IPS-11a (cell line): Measurements from ENCODE around the gene RAB2B.
A peak's percentile ranks its signal among the peaks of the same experiment; 100 is the strongest.

Experiments used
- H3K4me3 ChIP-seq: one replicate; pipeline ENCODE4 v1.5.1; 2013; ENCODE audit warnings: low read depth, low read length, control low read depth

RAB2B gene

DNA sequence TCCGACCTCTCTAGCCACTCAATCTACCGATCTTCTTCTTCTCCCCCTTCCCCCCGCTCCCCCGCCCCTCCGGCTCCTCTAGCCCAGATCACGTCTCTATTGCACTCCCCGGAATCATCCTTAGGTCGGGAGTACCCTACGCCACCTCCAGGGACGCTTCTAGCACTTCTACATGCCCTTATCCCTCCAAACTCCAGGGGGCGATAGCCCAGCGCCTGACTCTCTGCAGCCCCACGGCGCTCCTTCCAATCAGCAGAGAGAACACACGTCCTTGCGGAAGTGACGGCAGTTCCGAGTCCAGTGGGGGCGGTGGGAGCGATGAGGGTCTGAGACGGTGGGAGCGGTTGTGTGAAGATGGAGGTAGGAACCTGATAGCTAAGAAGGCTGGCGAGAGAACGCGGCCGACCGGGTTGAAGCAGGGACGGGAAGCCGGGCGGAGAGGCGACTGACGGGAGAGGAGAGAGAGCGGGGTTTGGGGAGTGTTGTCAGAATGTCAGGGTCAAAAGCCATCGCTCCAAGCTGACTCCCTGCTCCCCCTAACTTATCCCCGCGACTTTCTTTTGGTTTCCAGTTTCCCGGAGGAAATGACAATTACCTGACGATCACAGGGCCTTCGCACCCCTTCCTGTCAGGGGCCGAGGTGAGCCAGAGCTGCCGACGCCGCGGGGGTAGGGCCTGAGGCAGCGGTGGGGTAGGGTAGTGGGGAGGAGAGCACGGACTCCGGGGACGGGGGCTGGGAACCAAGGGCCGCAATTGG is at the start of gene RAB2B, which contains the start of gene TOX4:
Gene RAB2B (minus strand): TSS at position 35 of the 757 bp plus-strand sequence. CDS start 87 bp downstream, outside the sequence.
Gene TOX4 (plus strand): TSS at position 271 of the 757 bp plus-strand sequence. CDS start 84 bp downstream, at position 355.
- peak within 1 kb of the TSS; percentile 98 for H3K4me3 ChIP-seq

DNA sequence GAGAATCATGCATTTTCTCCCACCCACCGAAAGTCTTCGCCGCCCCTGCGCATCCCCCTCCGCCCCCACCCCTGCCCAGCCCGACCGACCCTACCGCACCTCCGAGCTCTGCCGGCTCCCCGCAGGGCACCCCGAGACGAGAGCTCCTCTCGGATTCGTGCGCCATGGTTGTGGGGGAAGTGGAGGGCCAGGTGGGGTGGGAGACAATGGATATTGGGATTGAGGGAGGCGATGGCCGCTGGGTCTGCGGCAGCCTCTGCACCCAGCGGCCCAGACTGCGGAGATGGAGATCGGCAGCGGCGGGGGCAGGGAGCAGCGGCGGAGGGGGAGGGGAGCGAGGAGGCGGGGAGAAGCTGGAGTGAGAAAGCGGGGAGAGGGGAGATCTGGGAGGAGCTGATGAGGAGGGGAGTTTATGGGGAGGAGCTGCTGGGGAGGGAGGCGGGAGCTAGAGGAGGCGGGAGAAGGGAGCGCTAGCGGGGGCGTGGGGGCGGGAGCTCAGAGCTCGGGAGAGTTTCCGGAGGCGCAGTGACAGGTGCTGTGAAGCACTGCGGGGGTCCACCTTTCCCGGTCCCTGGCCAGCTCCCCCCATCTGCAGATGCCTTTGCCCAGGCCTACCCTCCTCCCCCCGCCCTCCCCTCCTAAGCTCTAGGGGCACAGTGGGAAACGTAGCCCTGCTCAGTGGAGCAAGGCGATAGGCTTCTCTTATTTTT is 49.4 kb upstream of the RAB2B start, which contains the start of gene SALL2:
Gene SALL2 (minus strand): TSS at position 385 of the 710 bp plus-strand sequence. CDS start 219 bp downstream, at position 166.
- H3K4me3 ChIP-seq, result peak within 1 kb of the TSS; percentile 58

DNA sequence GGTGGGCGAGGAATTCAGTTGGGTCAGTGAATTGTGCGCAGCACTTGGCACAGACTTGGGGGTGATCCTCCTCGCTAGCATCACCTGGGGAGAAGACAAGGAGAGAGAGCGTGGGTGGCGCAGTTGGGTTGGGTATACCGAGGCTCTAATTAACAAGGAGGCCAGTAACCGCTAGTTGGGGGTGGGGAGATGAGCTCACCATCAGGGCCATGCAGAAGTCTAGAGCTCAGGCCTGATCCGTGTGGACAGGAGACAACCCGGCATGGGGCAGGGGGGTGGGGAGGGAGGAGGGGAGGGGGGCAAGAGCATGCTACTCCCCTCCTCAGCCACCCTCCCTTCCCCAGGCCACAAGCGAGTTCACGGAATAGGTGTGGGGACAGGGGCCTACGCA is 48.8 kb upstream of the RAB2B start:
- H3K4me3 ChIP-seq, result peak overlapping the region; percentile 58

DNA sequence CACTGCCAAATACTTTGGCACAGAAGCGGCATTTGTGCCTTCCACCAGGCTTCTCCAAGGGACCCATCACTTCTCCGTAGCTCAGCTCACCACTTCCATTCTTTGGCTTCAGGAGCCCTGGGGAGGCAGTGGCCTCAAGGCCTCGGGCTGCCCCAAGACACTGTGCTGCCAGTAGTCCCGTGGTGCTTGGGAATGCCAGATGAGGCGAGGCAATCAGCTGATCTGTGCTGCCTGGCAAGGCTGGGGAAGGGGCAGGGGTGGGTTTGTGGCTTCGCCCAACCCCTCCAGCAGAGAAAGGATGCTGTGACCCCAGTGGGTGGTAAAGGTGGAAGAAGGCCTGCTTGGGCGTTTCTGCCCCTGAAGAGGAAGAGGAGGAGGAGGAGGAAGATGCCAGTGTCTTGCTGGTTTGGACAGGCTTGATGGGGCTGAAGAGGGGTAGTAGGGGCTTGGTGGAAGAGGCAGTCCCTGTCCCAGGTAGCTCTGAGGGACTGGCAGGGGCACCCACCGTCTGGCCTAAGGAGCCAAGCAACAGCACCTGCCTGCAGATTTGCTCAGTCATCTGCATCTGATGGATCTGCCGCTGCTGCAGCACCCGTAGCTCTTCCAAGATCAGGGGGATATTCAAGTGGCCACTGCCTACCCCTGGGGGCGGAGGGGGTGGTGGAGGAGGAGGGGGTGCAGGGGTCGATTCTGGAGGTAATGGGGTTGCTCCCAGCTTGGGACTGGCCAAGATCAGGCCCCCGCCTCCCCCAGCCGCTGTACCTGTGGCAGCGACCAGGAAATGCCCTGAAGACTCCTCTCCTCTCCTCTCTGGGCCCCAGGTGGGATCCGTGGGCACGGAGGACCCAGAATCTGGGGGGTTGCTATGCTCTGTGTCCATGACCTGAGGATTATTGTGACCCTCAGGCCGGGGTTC is 48.1 kb upstream of the RAB2B start:
- H3K4me3 ChIP-seq, result peak overlapping the region; percentile 28

DNA sequence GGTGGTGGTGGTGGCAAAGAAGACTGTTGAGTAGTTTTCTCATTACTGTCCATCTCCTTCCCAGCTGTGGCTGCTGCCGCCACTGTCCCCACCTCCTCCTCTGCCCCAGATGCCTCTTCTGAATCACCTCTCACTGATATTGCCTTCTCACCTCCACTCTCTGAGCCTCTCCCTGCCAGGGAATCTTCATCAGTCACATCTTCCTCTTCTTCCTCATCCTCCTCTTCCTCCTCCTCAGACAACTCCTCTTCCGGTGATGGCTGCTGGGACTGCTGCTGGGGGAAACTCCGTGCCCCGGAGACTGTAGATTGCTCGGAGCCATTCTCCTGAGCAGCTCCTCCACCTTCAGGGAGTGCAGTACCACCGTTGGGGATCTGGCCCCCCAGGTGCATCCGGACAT is 46.4 kb upstream of the RAB2B start:
- H3K4me3 ChIP-seq, result no peak overlapping the region

DNA sequence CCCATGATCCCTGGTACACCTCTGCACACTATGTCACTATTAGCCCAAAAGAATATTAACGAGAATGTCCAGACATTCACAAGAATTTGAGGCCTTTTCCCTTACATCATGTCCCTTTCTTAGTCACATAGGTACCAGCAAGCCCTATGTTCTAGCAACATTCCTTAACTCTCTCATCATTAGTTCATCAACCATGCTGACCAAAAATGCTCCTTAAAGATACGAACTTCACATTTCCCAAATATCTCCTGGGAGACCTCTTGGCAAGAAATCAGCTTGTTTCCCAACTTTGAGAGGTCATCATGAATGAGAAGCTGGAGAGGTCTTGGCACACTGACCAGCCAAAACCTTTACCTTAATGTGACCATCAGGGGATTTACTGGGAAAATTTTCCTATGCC is 44.7 kb upstream of the RAB2B start:
- no peak overlapping the region for H3K4me3 ChIP-seq

DNA sequence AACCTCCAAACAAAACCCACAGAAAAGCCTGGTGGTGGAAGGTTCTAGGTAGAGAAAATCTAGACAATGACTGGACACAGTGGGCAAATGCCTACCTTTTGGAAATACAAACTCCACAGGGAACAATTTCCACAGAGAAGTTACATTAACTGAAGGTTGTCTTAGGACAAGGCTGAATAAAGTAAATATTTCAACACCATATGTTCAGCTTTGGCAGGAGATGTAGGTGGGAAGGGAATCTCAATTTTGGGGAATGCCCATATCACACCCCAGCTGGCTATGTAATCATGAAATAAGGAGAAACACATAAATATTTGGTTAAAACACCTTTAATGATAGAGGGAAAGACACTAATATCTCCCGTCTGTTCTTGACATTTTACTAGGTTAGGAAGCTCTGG is 44.0 kb upstream of the RAB2B start:
- H3K4me3 ChIP-seq, result no peak overlapping the region

DNA sequence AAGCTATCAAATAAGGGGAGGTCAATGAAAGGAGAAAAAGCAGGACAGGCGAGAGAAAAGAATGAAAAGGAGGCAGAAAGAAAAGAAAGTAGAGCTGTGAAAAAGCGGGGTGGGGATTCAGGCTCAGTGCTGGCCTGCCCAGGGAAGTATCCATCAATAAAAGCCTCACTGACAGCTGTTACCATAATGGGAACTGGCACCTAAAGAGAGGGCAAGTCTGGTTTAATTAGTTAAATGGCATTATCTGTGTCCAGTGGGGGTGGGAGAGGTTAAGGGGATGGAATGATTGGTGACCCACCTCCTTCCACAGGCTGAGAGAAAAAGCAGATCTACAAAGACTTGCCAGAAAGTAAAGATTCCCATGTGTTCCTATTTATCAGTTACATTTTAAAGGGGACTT is 42.0 kb upstream of the RAB2B start:
- no peak overlapping the region for H3K4me3 ChIP-seq

DNA sequence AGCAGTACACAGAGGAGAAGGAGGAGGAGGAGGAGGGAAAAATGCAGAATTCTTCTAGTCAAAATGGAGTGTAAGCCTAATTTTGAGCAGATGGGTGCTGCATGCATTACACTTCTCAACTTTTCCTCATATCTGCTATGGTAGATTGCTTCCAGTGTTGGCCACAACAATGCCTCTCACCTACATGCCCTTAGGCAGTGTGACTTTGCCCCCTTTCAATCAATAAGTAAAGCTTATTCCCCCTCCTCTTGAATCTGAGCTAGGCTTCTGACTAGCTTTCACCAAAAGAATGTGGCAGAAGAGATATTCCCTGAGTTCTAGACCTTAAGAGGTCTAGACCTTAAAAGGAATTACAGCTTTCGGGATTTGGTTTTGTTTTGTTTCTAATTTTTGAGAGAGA is 37.6 kb upstream of the RAB2B start:
- no peak overlapping the region for H3K4me3 ChIP-seq

DNA sequence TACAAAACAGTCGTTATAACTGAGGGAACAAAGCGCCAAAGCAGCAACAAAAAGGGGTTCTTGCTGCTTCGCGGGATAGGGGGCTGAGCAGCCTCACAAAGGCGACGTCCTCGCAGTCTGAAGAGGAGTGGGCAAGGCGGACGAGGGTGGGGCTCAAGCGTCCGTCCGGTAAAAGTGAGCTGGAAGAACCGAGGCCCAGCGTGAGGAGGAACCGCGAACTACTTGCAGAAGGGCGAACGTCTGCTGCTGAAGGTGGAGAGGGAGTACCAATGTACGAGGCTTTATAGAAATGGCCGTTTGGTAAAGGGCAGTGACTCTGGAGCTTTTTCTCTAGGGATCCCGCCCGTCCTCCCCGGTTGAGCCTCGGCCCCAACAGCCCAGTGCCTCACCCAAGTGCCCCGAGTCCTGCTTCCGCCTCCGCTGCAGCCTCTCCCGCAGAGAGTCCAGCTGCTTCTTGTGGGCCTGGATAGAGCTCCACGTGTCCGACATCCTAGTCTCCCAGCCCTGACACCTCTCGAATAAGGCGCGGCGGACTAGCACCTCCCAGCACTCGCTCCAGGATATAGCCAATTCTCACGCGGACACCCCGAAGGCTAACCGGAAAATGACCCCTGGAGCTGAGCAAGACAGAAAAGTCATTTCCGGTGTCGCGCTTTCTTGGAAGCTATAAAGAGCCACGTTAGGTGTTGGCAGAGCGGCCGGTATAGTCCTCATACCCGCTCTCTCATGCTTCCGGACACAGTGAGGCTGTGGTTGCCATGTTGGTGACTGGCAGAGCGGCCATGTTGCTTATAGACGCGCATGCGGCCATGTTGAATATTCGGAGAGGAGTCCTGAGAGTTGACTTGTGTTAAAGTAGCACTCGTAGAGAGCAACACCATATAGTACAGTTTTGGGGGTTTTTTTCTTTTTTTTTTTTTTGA is 34.2 kb upstream of the RAB2B start, which contains the start of gene METTL3:
Gene METTL3 (minus strand): TSS at position 606 of the 923 bp plus-strand sequence. CDS start 117 bp downstream, at position 489.
- peak within 1 kb of the TSS; percentile 100 for H3K4me3 ChIP-seq

DNA sequence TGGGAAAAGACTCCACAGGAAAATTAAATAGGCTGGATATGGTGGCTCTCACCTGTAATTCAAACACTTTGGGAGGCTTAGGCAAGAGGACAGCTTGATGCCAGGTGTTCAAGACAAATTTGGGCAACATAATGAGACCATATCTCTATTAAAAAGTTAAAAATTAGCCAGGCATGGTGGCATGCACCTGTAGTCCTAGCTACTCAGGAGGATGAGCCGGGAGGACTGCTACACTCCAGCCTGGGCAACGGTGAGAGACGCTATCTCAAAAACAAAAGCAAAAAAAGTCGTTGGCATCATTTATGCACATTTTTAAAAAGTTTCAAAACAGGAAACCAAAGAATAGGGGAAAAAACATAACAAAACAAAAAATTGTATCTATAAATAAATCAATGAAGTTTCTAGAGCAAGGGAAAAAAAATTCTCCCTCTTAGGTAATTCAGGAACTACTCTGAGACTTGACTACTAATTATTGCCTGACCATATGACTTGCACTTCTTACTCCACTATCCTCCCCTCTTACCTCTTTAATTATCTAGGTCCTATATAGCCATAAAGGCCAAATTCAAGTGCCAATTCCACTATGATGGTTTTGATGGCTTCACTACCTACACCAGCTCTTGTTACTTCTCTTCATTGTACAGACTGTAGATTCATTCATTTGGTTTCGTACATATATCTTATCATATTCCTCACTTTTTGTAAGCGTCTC is 32.8 kb upstream of the RAB2B start:
- peak overlapping the region; percentile 100 for H3K4me3 ChIP-seq

DNA sequence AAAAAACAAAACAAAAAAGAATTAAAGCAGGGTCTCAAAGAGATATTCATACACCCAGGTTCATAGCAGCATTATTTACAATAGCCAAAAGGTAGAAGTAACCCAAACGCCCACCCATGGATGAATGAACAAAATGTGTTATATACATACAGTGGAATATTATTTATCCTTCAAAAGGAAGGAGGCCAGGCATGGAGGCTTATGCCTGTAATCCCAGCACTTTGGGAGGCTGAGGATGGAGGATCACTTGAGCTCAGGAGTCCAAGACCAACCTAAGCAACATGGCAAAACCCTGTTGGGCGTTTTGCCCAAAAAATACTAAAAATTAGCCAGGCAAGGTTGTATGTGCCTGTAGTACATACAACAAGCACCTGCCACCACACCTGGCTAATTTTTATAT is 29.8 kb upstream of the RAB2B start:
- H3K4me3 ChIP-seq, result no peak overlapping the region

DNA sequence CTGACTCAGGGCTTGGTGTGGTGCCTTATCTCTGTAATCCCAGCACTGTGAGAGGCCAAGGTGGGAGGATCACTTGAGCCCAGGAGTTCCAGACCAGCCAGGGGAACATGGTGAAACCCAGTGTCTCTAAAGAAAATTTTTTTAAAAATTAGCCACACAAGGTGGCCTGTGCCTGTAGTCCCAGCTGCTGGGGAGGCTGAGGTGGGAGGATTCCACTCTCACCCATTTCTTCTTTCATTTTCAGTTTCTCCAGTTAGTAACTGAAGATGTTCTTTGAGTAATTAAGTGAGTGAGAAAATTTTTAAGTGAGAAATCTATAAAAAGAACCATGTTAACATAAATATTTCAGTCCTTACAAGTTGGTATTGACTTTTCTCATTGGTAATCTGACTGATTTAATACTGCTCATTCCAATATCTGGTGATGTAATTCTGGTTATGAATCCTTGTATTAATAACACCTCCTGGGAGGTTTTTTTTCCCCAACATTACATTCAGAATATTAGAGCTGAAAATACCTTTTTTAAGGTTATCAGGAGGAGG is 28.3 kb upstream of the RAB2B start:
- no peak overlapping the region for H3K4me3 ChIP-seq

DNA sequence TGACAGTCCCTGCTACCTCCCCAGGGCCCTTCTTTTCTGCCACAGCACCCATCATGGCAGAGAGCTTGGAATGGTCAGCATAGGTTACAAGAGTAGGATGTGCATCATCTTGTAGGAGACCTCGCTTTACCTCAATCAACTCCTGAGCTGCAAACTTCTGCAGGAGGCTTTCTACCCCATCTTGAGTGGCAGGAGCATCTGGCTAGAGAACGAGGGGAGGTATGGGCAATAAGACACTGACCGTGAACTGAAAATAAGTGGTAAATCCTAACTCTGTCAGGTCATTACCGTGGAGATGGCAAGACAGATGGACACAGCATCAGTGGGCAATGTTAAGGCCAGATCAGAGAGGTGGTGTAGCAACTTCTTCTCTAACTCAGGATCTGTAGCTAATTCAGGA is 26.6 kb upstream of the RAB2B start:
- no peak overlapping the region for H3K4me3 ChIP-seq

DNA sequence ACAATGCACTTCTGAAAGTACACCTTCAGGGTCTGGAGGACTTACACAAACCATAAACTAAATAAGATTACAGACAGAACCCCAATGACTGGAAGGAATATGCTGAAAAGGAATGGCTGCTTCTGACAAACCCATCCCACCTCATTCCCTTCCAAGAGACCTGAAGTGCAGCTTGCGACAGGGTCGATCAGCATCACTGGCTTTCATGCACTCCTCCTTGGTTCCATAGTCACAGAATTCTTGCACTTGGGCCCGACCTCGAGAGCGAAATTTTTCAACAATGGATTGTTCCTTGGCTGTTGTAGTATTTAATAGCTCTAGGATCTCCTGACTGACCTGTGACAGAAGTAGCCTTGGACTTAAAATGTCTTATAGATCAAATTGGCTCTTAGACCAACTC is 24.8 kb upstream of the RAB2B start:
- no peak overlapping the region for H3K4me3 ChIP-seq

DNA sequence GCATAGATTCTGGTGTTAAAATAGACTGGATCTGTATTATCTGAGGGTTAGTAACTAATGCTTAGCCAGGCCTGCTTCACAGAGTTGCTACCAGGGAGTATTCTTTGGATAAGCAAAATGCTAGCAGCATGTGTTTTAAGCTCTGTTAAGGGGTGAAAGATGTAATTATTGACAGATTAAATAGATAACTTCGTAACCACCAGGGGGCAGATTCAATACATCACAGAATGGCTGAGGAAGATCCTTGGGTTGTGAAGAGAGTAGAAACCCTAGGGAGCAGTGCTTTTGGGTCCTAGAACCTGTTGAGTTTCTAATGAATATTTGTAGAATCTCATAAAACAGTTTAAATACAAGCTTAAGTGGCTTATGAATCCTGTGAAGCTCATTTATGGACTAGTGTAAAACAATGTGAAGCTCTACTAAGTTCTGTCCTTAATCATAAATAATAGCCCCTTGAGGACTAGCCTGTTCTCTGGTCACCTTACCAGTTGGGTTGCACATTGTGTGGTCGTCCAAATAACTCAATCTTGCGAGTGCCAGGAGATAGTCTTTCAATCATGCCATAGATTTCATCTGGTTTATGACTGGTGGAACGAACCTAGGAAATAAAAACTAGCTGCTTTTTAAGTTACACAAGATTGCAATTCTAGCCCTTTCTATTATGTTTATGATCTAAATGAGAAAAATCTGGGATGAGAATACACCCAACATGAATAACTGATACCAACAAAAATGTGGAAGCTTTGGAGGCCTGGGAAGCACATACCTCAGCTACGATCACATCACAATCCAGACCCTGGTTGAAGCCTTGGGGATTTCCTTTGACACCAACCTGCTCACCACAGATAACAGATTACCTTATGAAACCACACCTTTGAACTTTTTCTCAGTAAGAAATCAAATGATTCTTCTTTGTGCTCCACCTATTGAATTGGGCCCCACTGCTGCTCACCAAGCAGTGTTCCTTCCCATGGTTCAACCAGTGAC is 22.1 kb upstream of the RAB2B start:
- no peak overlapping the region for H3K4me3 ChIP-seq

DNA sequence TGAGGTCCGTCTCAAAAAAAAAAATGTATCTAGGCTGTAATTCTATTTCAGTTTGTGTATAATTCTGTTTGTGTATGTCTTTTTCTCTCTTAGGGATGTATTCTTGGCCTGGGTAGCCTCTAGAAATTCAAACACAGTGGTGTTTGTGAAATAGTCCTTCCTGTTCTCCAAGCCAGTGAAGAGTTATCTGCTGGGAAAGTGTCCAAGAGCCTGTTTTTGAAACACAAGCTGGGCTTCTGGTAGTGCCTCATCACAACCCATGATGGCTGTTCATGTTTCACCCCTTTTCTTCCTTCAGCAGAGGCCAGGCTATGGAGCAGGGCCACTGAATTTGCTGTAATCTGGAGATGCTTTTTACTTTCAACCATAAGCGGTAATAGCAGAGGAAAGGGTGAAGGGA is 19.7 kb upstream of the RAB2B start:
- no peak overlapping the region for H3K4me3 ChIP-seq
